Calu3 (cell line): ENCODE measurements around the gene MRPS15. TPM values are rescaled to one million over a fixed set of nuclear protein-coding genes. Genes with fewer than 3 reads are reported as not detected.

ENCODE experiments used
- BruUV-seq: library from RNA; stranded (reverse); fragments of 400-500 nt; replicated peaks from 2 replicates; lab custom pipeline; 2021; lab: Mats Ljungman, UMichigan
- CTCF ChIA-PET: fragments of 300-600 bp; sonication (Branson Sonifier 250); formaldehyde crosslinking; loops from one replicate; lab custom pipeline; 2022; ENCODE audit warnings: antibody characterized with exemption; lab: Charles Lee
- DNase-seq: peaks from one replicate; pipeline ENCODE4 v3.0.0; 2022
- H3K27ac Mint-ChIP-seq: one replicate; pipeline ENCODE4 v1.8.0; 2022; ENCODE audit warnings: mixed read lengths; ENCODE audit not compliant: unreplicated experiment
- H3K27me3 Mint-ChIP-seq: one replicate; pipeline ENCODE4 v1.8.0; 2022; ENCODE audit warnings: mixed read lengths; ENCODE audit not compliant: unreplicated experiment
- H3K36me3 Mint-ChIP-seq: one replicate; pipeline ENCODE4 v1.8.0; 2022; ENCODE audit warnings: mild to moderate bottlenecking, moderate library complexity, mixed read lengths; ENCODE audit not compliant: insufficient read depth, unreplicated experiment
- H3K4me1 Mint-ChIP-seq: one replicate; pipeline ENCODE4 v1.8.0; 2022; ENCODE audit warnings: mild to moderate bottlenecking, low read depth, mixed read lengths; ENCODE audit not compliant: unreplicated experiment
- H3K4me3 Mint-ChIP-seq: one replicate; pipeline ENCODE4 v1.8.0; 2022; ENCODE audit warnings: mild to moderate bottlenecking, low read depth, moderate library complexity, mixed read lengths; ENCODE audit not compliant: unreplicated experiment
- H3K9me3 Mint-ChIP-seq: one replicate; pipeline ENCODE4 v1.8.0; 2022; ENCODE audit warnings: low read depth, mixed read lengths; ENCODE audit not compliant: unreplicated experiment
- CTCF ChIP-seq: fragments of 200-600 bp; IDR thresholded peaks from one replicate; pipeline ENCODE4 v1.8.0; 2022; ENCODE audit warnings: antibody characterized with exemption; ENCODE audit not compliant: unreplicated experiment
- intact Hi-C: fragments of 100-400 bp; cut with micrococcal nuclease; formaldehyde crosslinking; loops from one replicate; pipeline ENCODE4 v1.10.0; 2022; ENCODE audit not compliant: unreplicated experiment
- total RNA-seq: library from RNA; stranded (reverse); gene quantifications from 2 replicates; pipeline ENCODE4 v1.2.3, GENCODE V29; 2022

MRPS15 gene
- total RNA-seq, 1 experiment from 2014 or later: 97.8 TPM

- Mint-ChIP-seq H3K4me3 (no peak overlapping the region), H3K27me3 (no peaks in the 10 kb centered on the region), H3K9me3 (no peaks in the 10 kb centered on the region), H3K4me1 (no peaks in the 10 kb centered on the region), H3K27ac (no peak overlapping the region), H3K36me3 (peaks cover 33% of the 10 kb centered on the region)
- intact Hi-C loops: no loop called here
- no peak for TF ChIP-seq CTCF
- CTCF ChIA-PET: interaction anchor here (0.9 kb wide), 1 partner anchor 58 kb away, joined by 3 read pairs; no protein-coding TSS in a partner anchor
- no peak for DNase-seq
- BruUV-seq: no TSS peak
Measured at GRCh38 chr1:36458910-36459309, 5.3 kb downstream of the MRPS15 start.

- H3K27ac Mint-ChIP-seq: no peak overlapping the region
- no peak overlapping the region for H3K4me3 Mint-ChIP-seq
- CTCF ChIA-PET: no interaction called here
- no TSS peak for BruUV-seq
- no peak for DNase-seq
- intact Hi-C loops: no loop called here
- no peak for TF ChIP-seq CTCF
- peaks cover 24% of the 10 kb centered on the region for H3K36me3 Mint-ChIP-seq
- no peaks in the 10 kb centered on the region for H3K27me3 Mint-ChIP-seq
- H3K9me3 Mint-ChIP-seq: no peaks in the 10 kb centered on the region
- no peaks in the 10 kb centered on the region for H3K4me1 Mint-ChIP-seq
Measured at GRCh38 chr1:36457691-36458090, 6.5 kb downstream of the MRPS15 start.

GRCh38 chr1:36456391-36456928 lies 7.7 kb downstream of the MRPS15 start:
- intact Hi-C loops: no loop called here
- BruUV-seq: no TSS peak
- CTCF ChIA-PET: no interaction called here
- Mint-ChIP-seq H3K36me3 (peaks cover 26% of the 10 kb centered on the region), H3K27ac (no peak overlapping the region), H3K4me3 (no peak overlapping the region), H3K4me1 (no peaks in the 10 kb centered on the region), H3K9me3 (no peaks in the 10 kb centered on the region), H3K27me3 (no peaks in the 10 kb centered on the region)
- TF ChIP-seq CTCF: no peak
- no peak for DNase-seq

- DNase-seq: no peak
- BruUV-seq: no TSS peak
- Mint-ChIP-seq H3K4me1 (no peaks in the 10 kb centered on the region), H3K9me3 (no peaks in the 10 kb centered on the region), H3K36me3 (peaks cover 36% of the 10 kb centered on the region), H3K27me3 (no peaks in the 10 kb centered on the region), H3K4me3 (no peak overlapping the region), H3K27ac (no peak overlapping the region)
- CTCF ChIA-PET: interaction anchor here (0.5 kb wide), 1 partner anchor 1105 kb away, joined by 6 read pairs; no protein-coding TSS in a partner anchor
- intact Hi-C loops: no loop called here
- no peak for TF ChIP-seq CTCF
Measured at GRCh38 chr1:36455386-36455785, 8.8 kb downstream of the MRPS15 start.
